Testis (tissue), 2 donors: ENCODE data around the gene ATG16L1.

Experiments used
- POLR2A ChIP-seq: fragments of 450-650 bp; IDR thresholded peaks from one replicate; pipeline ENCODE4 v1.6.1; 2017; ENCODE audit warnings: antibody characterized with exemption, mild to moderate bottlenecking, moderate library complexity
- TF ChIP-seq, protein P1 (sequence below), 3 experiments: fragments of 450-650 bp in 2 of 3; fragments of 200-600 bp in 1 of 3; sonication (generic) in 1 of 3; IDR thresholded peaks; one replicate each; pipeline ENCODE4 v1.5.1; 2016 to 2019; ENCODE audit warnings: antibody characterized with exemption in 3 of 3, mild to moderate bottlenecking in 2 of 3, moderate library complexity in 1 of 3

GRCh38 chr2:233243348-233243747 is 8.1 kb upstream of the ATG16L1 start:
- TF ChIP-seq, protein P1, sequence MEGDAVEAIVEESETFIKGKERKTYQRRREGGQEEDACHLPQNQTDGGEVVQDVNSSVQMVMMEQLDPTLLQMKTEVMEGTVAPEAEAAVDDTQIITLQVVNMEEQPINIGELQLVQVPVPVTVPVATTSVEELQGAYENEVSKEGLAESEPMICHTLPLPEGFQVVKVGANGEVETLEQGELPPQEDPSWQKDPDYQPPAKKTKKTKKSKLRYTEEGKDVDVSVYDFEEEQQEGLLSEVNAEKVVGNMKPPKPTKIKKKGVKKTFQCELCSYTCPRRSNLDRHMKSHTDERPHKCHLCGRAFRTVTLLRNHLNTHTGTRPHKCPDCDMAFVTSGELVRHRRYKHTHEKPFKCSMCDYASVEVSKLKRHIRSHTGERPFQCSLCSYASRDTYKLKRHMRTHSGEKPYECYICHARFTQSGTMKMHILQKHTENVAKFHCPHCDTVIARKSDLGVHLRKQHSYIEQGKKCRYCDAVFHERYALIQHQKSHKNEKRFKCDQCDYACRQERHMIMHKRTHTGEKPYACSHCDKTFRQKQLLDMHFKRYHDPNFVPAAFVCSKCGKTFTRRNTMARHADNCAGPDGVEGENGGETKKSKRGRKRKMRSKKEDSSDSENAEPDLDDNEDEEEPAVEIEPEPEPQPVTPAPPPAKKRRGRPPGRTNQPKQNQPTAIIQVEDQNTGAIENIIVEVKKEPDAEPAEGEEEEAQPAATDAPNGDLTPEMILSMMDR (IDR thresholded peaks at IDR 0.05) = no peak
- TF ChIP-seq POLR2A = no peak
